Measurements from ENCODE around the gene IGFBP6.

IGFBP6 gene

DNA sequence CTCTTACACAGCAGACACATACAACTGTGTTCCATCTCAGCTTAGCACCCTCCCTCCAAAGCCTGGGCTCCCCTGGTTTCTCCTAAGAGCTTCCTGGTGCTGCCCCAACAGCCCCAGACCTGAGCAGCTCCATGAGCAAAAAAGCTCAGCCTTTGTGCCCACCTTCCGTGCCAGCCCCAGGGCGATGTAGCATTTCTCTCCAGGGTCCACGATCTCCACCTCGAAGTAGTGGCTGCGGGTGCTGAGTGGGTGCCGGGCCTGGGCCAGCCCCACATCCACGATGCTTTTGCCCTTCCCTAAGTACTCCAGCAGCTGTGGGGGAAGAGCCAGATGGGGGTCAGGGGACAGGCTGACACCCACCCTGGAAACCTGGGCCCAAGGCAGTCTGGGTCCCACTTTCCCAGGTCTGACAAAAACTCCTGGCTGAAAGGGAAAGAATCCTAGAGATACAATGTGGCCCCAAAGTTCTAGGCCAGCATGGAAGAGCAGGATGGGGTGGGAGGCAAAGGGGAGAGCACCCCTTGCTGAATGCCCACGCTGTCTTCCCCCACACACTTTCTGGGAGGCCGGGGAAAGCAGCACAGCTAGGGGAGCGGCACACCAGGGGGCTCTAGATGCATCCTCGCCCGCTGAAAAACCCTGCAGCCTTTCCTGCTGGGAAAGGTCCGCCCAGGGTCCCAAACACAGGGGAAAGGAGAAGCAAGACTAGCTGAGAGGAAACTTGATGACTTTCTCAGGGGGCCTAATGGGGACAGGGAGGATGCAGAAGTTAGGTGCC, 29.3 kb upstream of the IGFBP6 start:
- TF ChIP-seq, protein P1, sequence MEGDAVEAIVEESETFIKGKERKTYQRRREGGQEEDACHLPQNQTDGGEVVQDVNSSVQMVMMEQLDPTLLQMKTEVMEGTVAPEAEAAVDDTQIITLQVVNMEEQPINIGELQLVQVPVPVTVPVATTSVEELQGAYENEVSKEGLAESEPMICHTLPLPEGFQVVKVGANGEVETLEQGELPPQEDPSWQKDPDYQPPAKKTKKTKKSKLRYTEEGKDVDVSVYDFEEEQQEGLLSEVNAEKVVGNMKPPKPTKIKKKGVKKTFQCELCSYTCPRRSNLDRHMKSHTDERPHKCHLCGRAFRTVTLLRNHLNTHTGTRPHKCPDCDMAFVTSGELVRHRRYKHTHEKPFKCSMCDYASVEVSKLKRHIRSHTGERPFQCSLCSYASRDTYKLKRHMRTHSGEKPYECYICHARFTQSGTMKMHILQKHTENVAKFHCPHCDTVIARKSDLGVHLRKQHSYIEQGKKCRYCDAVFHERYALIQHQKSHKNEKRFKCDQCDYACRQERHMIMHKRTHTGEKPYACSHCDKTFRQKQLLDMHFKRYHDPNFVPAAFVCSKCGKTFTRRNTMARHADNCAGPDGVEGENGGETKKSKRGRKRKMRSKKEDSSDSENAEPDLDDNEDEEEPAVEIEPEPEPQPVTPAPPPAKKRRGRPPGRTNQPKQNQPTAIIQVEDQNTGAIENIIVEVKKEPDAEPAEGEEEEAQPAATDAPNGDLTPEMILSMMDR (IDR thresholded peaks at IDR 0.05; ENCODE audit: control insufficient read depth, extremely low read depth, insufficient read depth) = no peak
- no peak for DNase-seq (ENCODE audit: low read depth)
- no peak overlapping the region for H3K4me3 ChIP-seq (ENCODE audit: low read depth, low read length)

DNA sequence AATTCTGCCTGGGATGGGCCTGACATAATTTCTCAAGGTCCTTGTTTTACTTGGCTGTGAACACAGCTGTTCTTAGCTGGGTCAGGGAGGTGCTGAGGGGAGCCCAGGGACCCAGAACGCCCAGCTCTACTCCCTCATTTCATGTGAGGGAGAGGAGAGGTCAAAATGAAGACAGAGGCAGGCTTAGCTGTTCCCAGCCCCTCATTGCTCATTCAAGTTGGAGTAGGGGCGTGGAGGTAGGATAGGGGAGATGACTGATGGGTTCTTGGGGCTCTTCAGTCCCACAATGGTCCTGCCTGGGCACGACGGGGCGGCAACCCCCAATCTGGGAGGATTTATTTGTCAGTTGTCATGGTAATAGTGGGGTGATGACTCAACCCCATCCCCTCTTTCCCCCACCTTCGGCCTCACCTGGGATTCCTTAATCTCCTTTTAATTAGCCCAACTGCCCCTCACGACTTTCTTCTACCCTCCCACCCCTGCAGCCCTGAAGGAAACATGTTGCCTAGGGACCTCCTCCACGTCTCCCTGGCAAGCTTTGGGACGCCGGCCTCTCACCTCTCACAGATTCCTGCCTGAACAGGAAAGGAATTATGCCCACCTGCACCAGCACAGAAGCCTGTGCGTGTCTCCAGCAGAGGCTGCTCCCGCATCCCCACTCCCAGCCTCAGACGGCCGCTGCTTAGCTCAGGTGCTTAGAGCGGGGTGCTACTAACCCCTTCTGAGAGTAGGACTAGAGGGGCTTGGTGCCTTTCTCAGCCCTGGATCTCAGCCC, 28.5 kb upstream of the IGFBP6 start:
- TF ChIP-seq, protein P1 (IDR thresholded peaks at IDR 0.05; ENCODE audit: control insufficient read depth, extremely low read depth, insufficient read depth) = no peak

DNA sequence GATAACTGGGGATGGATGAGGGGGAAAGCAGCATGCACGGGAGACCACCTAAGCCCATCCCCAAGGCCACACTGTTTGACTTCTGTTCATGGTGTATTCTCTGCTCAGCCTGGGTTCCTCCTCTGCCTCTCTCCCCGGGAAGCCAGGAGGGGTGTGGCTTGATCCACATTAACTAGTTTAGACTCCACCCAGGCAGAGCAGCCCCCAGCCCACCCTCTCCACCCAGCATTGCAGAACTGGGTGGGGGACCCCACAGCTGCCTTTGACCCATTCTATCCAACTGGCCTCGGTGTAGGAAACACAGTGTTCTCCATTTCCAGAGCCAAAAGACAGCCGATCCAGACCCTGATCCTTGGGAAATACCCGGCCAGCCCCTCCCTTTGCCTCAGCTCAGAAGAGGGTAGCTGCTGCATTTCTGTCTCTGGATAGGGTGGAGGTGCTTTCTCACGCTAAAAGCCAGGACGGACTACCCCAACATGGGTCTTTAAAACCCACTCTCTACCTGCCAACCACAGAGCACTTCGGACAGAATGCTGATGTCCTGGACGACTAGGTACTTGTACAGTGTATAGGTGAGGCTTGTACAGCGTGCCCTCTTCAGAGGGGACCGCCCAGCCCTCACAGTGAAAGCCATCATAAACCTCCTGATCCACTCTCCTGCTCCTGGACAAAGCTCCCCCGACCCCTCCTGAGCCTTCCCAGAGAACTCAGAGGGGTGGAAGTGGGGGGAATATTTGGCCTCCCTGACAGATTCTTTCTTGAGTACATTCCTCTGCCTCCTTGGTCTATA, 27.7 kb upstream of the IGFBP6 start:
- no peak for DNase-seq (ENCODE audit: low read depth)
- H3K4me3 ChIP-seq (ENCODE audit: low read depth, low read length) = no peak overlapping the region
- TF ChIP-seq, protein P1 (IDR thresholded peaks at IDR 0.05; ENCODE audit: control insufficient read depth, extremely low read depth, insufficient read depth) = no peak

More for the DNA sequence above, 28.5 kb upstream of the IGFBP6 start:
- no peak for DNase-seq (ENCODE audit: low read depth)
- no peak overlapping the region for H3K4me3 ChIP-seq (ENCODE audit: low read depth, low read length)

DNA sequence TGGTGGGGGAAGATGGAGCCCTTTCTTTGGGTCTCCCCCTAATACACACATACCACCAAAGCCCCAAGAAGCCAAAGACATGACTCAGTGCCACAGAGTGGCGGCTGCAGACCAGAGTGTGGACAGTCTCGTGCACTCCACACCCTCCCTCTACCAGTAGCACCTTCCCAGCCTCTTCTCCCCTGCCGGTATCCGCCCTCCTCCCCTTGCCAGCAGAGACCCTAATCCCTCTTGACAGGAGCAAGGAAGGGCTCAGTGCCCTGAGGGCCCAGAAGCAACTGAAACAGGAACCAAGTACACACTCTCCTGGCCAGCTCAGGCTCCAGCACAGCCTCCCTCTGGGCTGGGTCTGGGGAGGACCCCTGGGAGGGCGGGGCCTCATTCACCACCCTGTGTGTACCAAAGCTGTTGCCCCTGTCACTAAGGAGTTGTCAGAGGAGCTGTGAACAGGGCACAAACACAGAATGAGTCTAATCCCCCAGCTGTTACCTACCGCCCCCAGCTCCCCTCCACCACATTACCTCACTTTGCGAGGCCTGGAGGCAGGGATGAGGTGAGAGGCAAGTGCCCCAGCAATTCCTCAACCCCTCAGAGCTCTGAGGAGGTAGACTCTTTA, 26.5 kb upstream of the IGFBP6 start:
- no peak overlapping the region for H3K4me3 ChIP-seq (ENCODE audit: low read depth, low read length)
- DNase-seq (ENCODE audit: low read depth) = no peak
- TF ChIP-seq, protein P1 (IDR thresholded peaks at IDR 0.05; ENCODE audit: control insufficient read depth, extremely low read depth, insufficient read depth) = no peak

DNA sequence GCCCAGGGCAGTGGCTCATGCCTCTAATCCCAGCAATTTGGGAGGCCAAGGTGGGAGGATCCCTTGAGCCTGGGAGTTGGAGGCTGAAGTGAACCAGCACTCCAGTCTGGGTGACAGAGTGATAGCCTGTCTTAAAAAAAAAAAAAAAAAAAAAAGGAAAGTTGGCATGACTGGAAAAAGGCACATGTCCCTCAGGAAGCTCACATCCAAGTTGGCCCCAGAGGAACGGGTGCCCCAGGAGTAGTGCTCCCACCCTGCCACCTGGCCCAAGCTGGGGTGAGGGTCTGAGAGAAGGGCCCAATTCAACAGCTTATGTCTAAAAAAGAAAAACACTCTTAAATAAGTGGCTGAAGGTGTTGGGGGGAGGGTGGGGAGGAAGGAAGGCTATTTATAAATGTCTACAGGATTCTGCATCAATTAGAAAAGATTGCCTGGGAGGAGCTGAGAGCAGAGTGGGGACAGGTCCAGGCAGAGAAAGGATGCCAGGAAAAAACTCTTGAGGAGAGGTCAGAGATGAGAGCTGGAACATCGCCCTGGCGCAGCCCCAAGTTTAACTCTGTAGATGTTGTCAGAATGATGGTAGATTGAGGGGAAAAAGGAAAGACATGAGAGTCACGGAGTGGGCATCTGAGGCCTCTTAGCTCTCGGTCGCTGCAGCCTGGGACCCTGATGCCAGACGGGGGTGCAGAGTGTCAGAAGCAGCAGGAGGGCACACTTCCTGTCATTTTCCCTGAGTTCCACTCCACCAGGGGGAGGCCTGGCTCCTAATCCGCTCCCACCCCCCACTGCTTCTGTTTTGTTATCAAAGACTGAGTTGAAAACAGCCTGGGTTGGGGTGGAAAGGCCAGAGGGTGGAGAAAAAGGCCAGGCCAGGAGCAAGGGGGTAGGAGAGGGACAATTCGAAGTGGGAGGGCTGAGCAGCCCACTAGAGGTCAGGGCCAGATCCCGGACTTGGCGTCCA, 25.6 kb upstream of the IGFBP6 start:
- TF ChIP-seq, protein P1 (IDR thresholded peaks at IDR 0.05; ENCODE audit: control insufficient read depth, extremely low read depth, insufficient read depth) = no peak
- H3K4me3 ChIP-seq (ENCODE audit: low read depth, low read length) = no peak overlapping the region
- no peak for DNase-seq (ENCODE audit: low read depth)
